Endothelial cell of umbilical vein (primary cell): ENCODE results near the gene MID2. TPM values are rescaled to one million over a fixed set of nuclear protein-coding genes. Genes with fewer than 3 reads are reported as not detected.

Source experiments
- BruUV-seq: library from RNA; stranded (reverse); fragments of 400-500 nt; replicated peaks from 2 replicates; lab custom pipeline; 2021; lab: Mats Ljungman, UMichigan
- CTCF ChIA-PET: fragments of 300-600, 350-600 bp; sonication (Branson Sonifier 250); formaldehyde crosslinking; loops from one replicate; lab custom pipeline; 2021; ENCODE audit warnings: antibody characterized with exemption, inconsistent platforms; lab: Charles Lee
- POLR2A ChIA-PET: fragments of 300-600, 350-600 bp; sonication (Branson Sonifier 250); formaldehyde crosslinking; loops from one replicate; lab custom pipeline; 2021; ENCODE audit warnings: antibody characterized with exemption, inconsistent platforms; lab: Charles Lee
- DNase-seq: peaks from one replicate; pipeline ENCODE4 v3.0.0-alpha.2; 2011; ENCODE audit warnings: low read depth, low spot score
- FAIRE-seq: peaks from 2 replicates; lab custom pipeline; 2011; peaks lifted over from hg19 to GRCh38; lab: Jason Lieb, UNC
- H2AFZ ChIP-seq: 2 replicates; pipeline ENCODE4 v1.6.0; 2012; ENCODE audit warnings: low read depth, low read length, control low read depth, inconsistent platforms
- H3K27ac ChIP-seq: 2 replicates; pipeline ENCODE4 v1.5.1; 2011; ENCODE audit warnings: low read depth, mild to moderate bottlenecking, control low read depth, low read length, moderate library complexity; ENCODE audit not compliant: insufficient read depth
- H3K27me3 ChIP-seq, 2 experiments: 2 replicates each; pipeline versions ENCODE4 v1.6.0 to v1.6.1; 2011; ENCODE audit warnings: low read length in 2 of 2, mixed read lengths in 1 of 2; ENCODE audit not compliant: control insufficient read depth in 2 of 2, insufficient read depth in 2 of 2
- H3K36me3 ChIP-seq, 2 experiments: 2 replicates in 1 of 2; 3 replicates in 1 of 2; pipeline ENCODE4 v1.5.1; 2011; ENCODE audit warnings: low read length in 2 of 2, mild to moderate bottlenecking in 1 of 2, moderate library complexity in 1 of 2; ENCODE audit not compliant: control insufficient read depth in 2 of 2, insufficient read depth in 2 of 2; ENCODE audit errors: extremely low read depth in 1 of 2
- H3K4me1 ChIP-seq: 3 replicates; pipeline ENCODE4 v1.5.1; 2011; ENCODE audit warnings: mild to moderate bottlenecking, low read length; ENCODE audit not compliant: control insufficient read depth, insufficient read depth; ENCODE audit errors: extremely low read depth
- H3K4me2 ChIP-seq: 2 replicates; pipeline ENCODE4 v1.6.1; 2011; ENCODE audit warnings: low read length, control low read depth, mixed read lengths; ENCODE audit not compliant: insufficient read depth
- H3K4me3 ChIP-seq, 3 experiments: fragments of 200-600 bp in 1 of 3; sonication (generic), shearing (Covaris generic) in 1 of 3; replicated peaks in 1 of 3; 2 replicates each; pipeline ENCODE4 v1.5.1; 2011 to 2016; ENCODE audit warnings: control low read depth in 3 of 3, low read length in 3 of 3, mild to moderate bottlenecking in 2 of 3, inconsistent platforms in 1 of 3, low read depth in 1 of 3, moderate library complexity in 1 of 3; ENCODE audit not compliant: insufficient read depth in 1 of 3
- H3K79me2 ChIP-seq: 2 replicates; pipeline ENCODE4 v1.6.0; 2012; ENCODE audit warnings: low read length, inconsistent platforms; ENCODE audit not compliant: control insufficient read depth, insufficient read depth
- H3K9ac ChIP-seq: replicated peaks from 2 replicates; pipeline ENCODE3; 2011; ENCODE audit warnings: low read length, control low read depth; ENCODE audit not compliant: insufficient read depth; ENCODE audit errors: extremely low read depth
- H3K9me1 ChIP-seq: replicated peaks from 3 replicates; pipeline ENCODE4 v1.6.0; 2011; ENCODE audit warnings: mild to moderate bottlenecking, low read length; ENCODE audit not compliant: control insufficient read depth, insufficient read depth; ENCODE audit errors: extremely low read depth
- H3K9me3 ChIP-seq: replicated peaks from 2 replicates; pipeline ENCODE4 v1.5.1; 2012; ENCODE audit warnings: low read length, inconsistent platforms; ENCODE audit not compliant: control insufficient read depth, insufficient read depth
- H4K20me1 ChIP-seq: replicated peaks from 2 replicates; pipeline ENCODE3; 2011; ENCODE audit warnings: mild to moderate bottlenecking, low read length; ENCODE audit not compliant: control insufficient read depth, insufficient read depth; ENCODE audit errors: extremely low read depth
- CTCF ChIP-seq, 2 donors: IDR thresholded peaks; 1 replicate in 1 of 2; 2 replicates in 1 of 2; pipeline ENCODE4 v1.5.1; 2011; ENCODE audit warnings: low read length in 2 of 2, mild to moderate bottlenecking in 2 of 2, moderate library complexity in 2 of 2, control low read depth in 1 of 2, inconsistent platforms in 1 of 2, low read depth in 1 of 2; ENCODE audit not compliant: insufficient read depth in 1 of 2; ENCODE audit errors: extremely low read depth in 1 of 2
- JUN ChIP-seq: IDR thresholded peaks from 2 replicates; pipeline ENCODE4 v1.6.1; 2011; ENCODE audit warnings: borderline replicate concordance, low read depth; ENCODE audit not compliant: insufficient read length, insufficient read depth
- MAX ChIP-seq: IDR thresholded peaks from 2 replicates; pipeline ENCODE4 v1.6.1; 2011; ENCODE audit not compliant: insufficient read depth, insufficient read length
- MYC ChIP-seq: IDR thresholded peaks from one replicate; pipeline ENCODE4 v1.6.1; 2011; ENCODE audit warnings: mild to moderate bottlenecking, low read depth, low read length
- POLR2A ChIP-seq: IDR thresholded peaks from 2 replicates; pipeline ENCODE4 v1.6.1; 2012; ENCODE audit warnings: low read depth, mild to moderate bottlenecking, control low read depth, low read length
- dilution Hi-C: fragments of 300-500 bp; cut with MboI; formaldehyde crosslinking; loops from one replicate; pipeline ENCODE4 v1.15.0; 2019; ENCODE audit warnings: low sequenced_read_pairs; ENCODE audit not compliant: extremely low pct_ligation_motif_present
- intact Hi-C: fragments of 100-400 bp; cut with micrococcal nuclease; formaldehyde crosslinking; loops from one replicate; pipeline ENCODE4 v1.10.0; 2022
- polyA plus RNA-seq, 4 experiments: library from polyadenylated mRNA; depleted of rRNA in 3 of 4; stranded (reverse) in 3 of 4; unstranded in 1 of 4; fragments of >200 nt; gene quantifications; 2 replicates each; pipeline versions ENCODE4 v1.2.1 to v1.2.3, GENCODE V29; 2011 to 2012; ENCODE audit warnings: missing spikeins in 1 of 4
- total RNA-seq: library from RNA; stranded (reverse); gene quantifications from 2 replicates; pipeline ENCODE4 v1.2.3, GENCODE V29; 2021

MID2 gene
- total and polyA plus RNA-seq, 2 donors (not counting 3 experiments of a cell fraction or from before 2014, with no cell fraction given): 16.4 to 25.3 TPM

GRCh38 chrX:107834275-107835201 lies 8.9 kb downstream of the MID2 start:
- Histone ChIP-seq H3K4me2 (no peak overlapping the region), H3K9me3 (no peaks in the 10 kb centered on the region), H3K27ac (no peak overlapping the region), H3K79me2 (peaks cover 18% of the 10 kb centered on the region), H3K27me3 (no peaks in the 10 kb centered on the region), H3K9me1 (no peaks in the 10 kb centered on the region), H2AFZ (no peak overlapping the region), H3K9ac (no peak overlapping the region), H3K4me3 (no peak overlapping the region), H3K36me3 (no peaks in the 10 kb centered on the region), H4K20me1 (no peaks in the 10 kb centered on the region), H3K4me1 (no peaks in the 10 kb centered on the region)
- BruUV-seq: no TSS peak
- dilution Hi-C loops (no loop called here), intact Hi-C loops (no loop called here)
- POLR2A ChIA-PET: no interaction called here
- DNase-seq (no peak), FAIRE-seq (no peak)
- TF ChIP-seq MYC (no peak), MAX (no peak), CTCF (IDR thresholded peaks at IDR 0.05; ENCODE audit: extremely low read depth in 1 of 2, insufficient read depth in 1 of 2, low read depth in 1 of 2, low read length in 2 of 2) (no peak), POLR2A (no peak), JUN (no peak)
- CTCF ChIA-PET: no interaction called here
